ENCODE data around the gene TMEM120B.

TMEM120B gene

GRCh38 chr12:121749267-121749666 lies 36.7 kb downstream of the TMEM120B start:
- Histone ChIP-seq H3K27ac (ENCODE audit: low read length) (no peak overlapping the region), H3K27me3 (ENCODE audit: insufficient read depth, low read length, poor library complexity) (no peaks in the 10 kb centered on the region), H2AFZ (ENCODE audit: low read depth, low read length) (no peak overlapping the region), H3K4me2 (ENCODE audit: insufficient read depth, low read length) (no peak overlapping the region), H3K79me2 (ENCODE audit: insufficient read depth, low read length) (no peaks in the 10 kb centered on the region), H3K4me1 (ENCODE audit: insufficient read depth, low read length) (no peaks in the 10 kb centered on the region), H3K4me3 (ENCODE audit: low read depth in 1 of 2, low read length in 2 of 2) (no peak overlapping the region), H3K36me3 (ENCODE audit: insufficient read depth, low read length) (peaks cover 9% of the 10 kb centered on the region), H3K9me3 (ENCODE audit: insufficient read depth, low read length, severe bottlenecking) (no peaks in the 10 kb centered on the region), H4K20me1 (ENCODE audit: insufficient read depth, low read length) (no peaks in the 10 kb centered on the region), H3K9ac (ENCODE audit: low read depth, low read length) (no peak overlapping the region)
- DNase-seq (no peak), ATAC-seq (ENCODE audit: insufficient read depth, low read depth) (no peak)
- TF ChIP-seq EZH2 (IDR thresholded peaks at IDR 0.05; ENCODE audit: borderline replicate concordance, low read depth, low read length, severe bottlenecking), result no peak
- no peak for TF ChIP-seq CTCF (IDR thresholded peaks at IDR 0.05; ENCODE audit: borderline replicate concordance, extremely low read depth, low read length, poor library complexity, severe bottlenecking)

GRCh38 chr12:121750507-121750955 lies 38.0 kb downstream of the TMEM120B start:
- Histone ChIP-seq H3K9ac (ENCODE audit: low read depth, low read length) (no peak overlapping the region), H3K4me3 (ENCODE audit: low read depth in 1 of 2, low read length in 2 of 2) (no peak overlapping the region), H4K20me1 (ENCODE audit: insufficient read depth, low read length) (no peaks in the 10 kb centered on the region), H3K27ac (ENCODE audit: low read length) (no peak overlapping the region), H3K36me3 (ENCODE audit: insufficient read depth, low read length) (peaks cover 9% of the 10 kb centered on the region), H3K4me2 (ENCODE audit: insufficient read depth, low read length) (no peak overlapping the region), H3K27me3 (ENCODE audit: insufficient read depth, low read length, poor library complexity) (no peaks in the 10 kb centered on the region), H3K79me2 (ENCODE audit: insufficient read depth, low read length) (no peaks in the 10 kb centered on the region), H3K4me1 (ENCODE audit: insufficient read depth, low read length) (no peaks in the 10 kb centered on the region), H3K9me3 (ENCODE audit: insufficient read depth, low read length, severe bottlenecking) (no peaks in the 10 kb centered on the region), H2AFZ (ENCODE audit: low read depth, low read length) (no peak overlapping the region)
- no peak for TF ChIP-seq CTCF (IDR thresholded peaks at IDR 0.05; ENCODE audit: borderline replicate concordance, extremely low read depth, low read length, poor library complexity, severe bottlenecking)
- TF ChIP-seq EZH2 (IDR thresholded peaks at IDR 0.05; ENCODE audit: borderline replicate concordance, low read depth, low read length, severe bottlenecking), result no peak
- no peak for DNase-seq
- ATAC-seq (ENCODE audit: insufficient read depth, low read depth), result no peak

- Histone ChIP-seq H3K79me2 (ENCODE audit: insufficient read depth, low read length) (no peaks in the 10 kb centered on the region), H3K4me2 (ENCODE audit: insufficient read depth, low read length) (no peak overlapping the region), H3K36me3 (ENCODE audit: insufficient read depth, low read length) (peaks cover 9% of the 10 kb centered on the region), H2AFZ (ENCODE audit: low read depth, low read length) (no peak overlapping the region), H3K4me3 (ENCODE audit: low read depth in 1 of 2, low read length in 2 of 2) (no peak overlapping the region), H4K20me1 (ENCODE audit: insufficient read depth, low read length) (no peaks in the 10 kb centered on the region), H3K9ac (ENCODE audit: low read depth, low read length) (no peak overlapping the region), H3K27ac (ENCODE audit: low read length) (no peak overlapping the region), H3K4me1 (ENCODE audit: insufficient read depth, low read length) (no peaks in the 10 kb centered on the region; the same call in 1 of the 2 replicates), H3K27me3 (ENCODE audit: insufficient read depth, low read length, poor library complexity) (no peaks in the 10 kb centered on the region), H3K9me3 (ENCODE audit: insufficient read depth, low read length, severe bottlenecking) (no peaks in the 10 kb centered on the region)
- DNase-seq (no peak), ATAC-seq (ENCODE audit: insufficient read depth, low read depth) (no peak)
- TF ChIP-seq EZH2 (IDR thresholded peaks at IDR 0.05; ENCODE audit: borderline replicate concordance, low read depth, low read length, severe bottlenecking) (no peak), CTCF (IDR thresholded peaks at IDR 0.05; ENCODE audit: borderline replicate concordance, extremely low read depth, low read length, poor library complexity, severe bottlenecking) (no peak)
Measured at GRCh38 chr12:121751034-121751433, 38.5 kb downstream of the TMEM120B start.

Measured in DND-41 (cell line).